Loucy (cell line): ENCODE results near the gene RBP2.

ENCODE experiments used
- CTCF ChIP-seq: fragments of 200-600 bp; sonication (generic); conservative IDR thresholded peaks from 2 replicates; pipeline ENCODE4 v1.5.1; 2014; ENCODE audit warnings: mild to moderate bottlenecking, antibody characterized with exemption, low read length
- EZH2phosphoT487 ChIP-seq: fragments of 200-600 bp; IDR thresholded peaks from 2 replicates; pipeline ENCODE4 v1.6.1; 2018; ENCODE audit warnings: antibody characterized with exemption, mild to moderate bottlenecking, moderate library complexity, borderline replicate concordance

- TF ChIP-seq CTCF = no peak
- no peak for TF ChIP-seq EZH2phosphoT487
These were observed 54.9 kb downstream of the RBP2 start for GRCh38 chr3:139421460-139421859.
